GM23248 (cell line): ENCODE data around the gene OPHN1.

Source experiments
- EZH2 ChIP-seq: fragments of 200-600 bp; sonication (generic); IDR thresholded peaks from 2 replicates; pipeline ENCODE4 v1.6.1; 2018; ENCODE audit warnings: antibody characterized with exemption, mild to moderate bottlenecking; ENCODE audit not compliant: insufficient read depth, poor library complexity, severe bottlenecking
- EZH2phosphoT487 ChIP-seq: fragments of 200-600 bp; sonication (generic); IDR thresholded peaks from 2 replicates; pipeline ENCODE4 v1.6.1; 2018; ENCODE audit warnings: antibody characterized with exemption, moderate library complexity, mild to moderate bottlenecking, low read depth; ENCODE audit not compliant: insufficient read depth

DNA sequence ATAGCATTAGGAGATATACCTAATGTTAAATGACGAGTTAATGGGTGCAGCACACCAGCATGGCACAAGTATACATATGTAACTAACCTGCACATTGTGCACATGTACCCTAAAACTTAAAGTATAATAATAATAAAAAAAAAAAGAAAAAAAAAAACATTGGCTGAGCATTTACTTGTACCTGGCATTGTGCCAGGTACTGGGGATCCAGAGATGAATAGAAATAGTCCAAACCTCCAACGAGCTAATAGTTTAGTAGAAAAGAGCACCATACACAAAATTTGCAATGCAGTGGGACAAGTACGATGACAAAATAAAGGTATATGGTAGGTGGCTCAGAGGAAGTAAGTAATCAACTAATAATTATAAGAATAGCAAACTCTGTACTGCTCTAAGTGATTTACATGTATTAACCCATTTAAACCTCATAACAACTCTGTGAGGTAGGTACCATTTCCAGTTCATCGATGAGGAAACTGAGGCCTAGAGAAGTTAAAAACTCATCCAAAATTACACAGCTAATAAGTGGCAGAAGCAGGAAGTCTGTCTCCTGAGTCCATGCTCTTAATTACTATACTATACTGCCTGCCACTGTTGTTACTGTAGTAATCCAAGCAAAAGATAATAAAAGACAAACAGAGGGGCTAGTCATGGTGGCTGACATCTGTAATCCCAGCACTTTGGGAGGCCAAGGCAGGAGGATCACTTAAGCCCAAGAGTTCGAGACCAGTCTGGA, 319.3 kb downstream of the OPHN1 start:
- TF ChIP-seq EZH2 = no peak
- no peak for TF ChIP-seq EZH2phosphoT487
